ENCODE measurements around the gene TP53I11.

The TP53I11 gene

DNA sequence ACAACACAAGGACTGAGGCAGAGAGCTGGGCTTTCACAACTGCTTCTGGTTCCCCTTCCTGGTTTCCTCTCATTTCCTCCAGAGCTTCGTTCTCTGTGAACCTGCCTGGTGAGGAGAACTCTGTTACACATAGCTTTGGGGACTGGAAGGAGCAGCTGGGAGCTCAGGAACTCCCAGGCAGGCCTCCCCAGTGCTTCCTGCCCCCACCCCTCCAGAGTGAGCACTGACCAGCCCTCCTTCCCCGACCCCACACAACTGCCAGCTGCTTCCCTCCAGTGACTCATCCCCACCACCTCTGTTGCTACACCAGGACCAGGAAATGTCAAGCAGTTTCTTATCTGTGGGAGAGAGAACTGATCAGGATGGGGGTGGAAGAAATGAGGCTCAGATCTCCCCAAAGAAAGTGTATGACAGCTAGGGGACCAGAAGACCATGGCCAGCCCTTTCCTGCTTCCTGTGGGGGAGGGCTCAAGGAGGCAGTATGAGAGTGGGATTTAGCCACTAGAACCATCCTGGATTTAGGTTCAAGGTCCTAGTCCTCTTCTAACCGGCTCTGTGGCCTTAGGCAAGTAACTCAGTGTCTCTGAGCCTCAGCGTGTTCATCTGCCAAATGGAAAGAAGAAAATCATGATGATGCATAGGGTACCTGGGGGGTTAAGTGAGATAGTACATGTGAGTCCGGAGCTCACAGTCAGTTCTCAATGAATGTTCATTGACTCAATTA is 4.5 kb upstream of the TP53I11 start:
- no peak for DNase-seq

DNA sequence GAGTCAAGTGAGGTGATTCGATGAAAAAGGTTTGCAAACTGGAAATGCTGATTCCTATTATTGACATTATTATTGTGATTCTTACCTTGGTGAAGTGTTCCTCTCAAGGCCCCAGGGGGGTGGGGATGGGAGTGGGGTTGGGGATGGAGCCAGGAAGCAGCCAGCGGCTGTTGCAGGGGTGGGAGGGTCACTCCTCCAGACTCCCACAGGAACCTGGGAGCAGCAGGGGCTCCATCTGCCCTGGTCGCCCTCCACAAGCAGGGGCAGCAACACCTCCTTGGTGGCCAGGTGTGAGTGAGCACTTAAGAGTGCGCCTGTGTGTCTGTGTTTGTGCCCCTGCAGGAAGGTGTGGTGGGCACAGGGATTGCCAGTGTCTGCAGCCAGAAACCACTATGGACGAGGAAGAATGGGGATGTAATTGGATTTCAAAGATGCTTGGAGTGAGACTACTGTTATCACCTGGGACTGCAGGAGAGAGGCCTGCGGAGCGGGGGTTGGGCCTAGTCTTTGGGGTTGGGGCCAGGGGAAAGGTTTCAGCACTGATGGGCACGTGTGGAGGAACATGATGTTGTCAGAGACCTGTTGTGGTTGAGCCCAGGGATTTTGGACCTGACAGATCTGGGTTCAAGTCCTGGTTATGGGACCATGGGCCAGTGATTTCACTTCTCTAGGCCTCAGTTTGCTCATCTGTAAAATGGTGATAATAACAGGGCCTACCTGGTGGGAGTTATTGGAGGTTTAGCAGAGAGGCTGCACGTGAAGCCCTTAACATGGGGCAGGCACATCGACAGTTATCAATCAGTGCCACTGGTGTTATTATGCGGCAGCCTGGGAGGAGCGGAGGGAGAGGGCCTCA is 3.6 kb upstream of the TP53I11 start:
- no peak for DNase-seq

DNA sequence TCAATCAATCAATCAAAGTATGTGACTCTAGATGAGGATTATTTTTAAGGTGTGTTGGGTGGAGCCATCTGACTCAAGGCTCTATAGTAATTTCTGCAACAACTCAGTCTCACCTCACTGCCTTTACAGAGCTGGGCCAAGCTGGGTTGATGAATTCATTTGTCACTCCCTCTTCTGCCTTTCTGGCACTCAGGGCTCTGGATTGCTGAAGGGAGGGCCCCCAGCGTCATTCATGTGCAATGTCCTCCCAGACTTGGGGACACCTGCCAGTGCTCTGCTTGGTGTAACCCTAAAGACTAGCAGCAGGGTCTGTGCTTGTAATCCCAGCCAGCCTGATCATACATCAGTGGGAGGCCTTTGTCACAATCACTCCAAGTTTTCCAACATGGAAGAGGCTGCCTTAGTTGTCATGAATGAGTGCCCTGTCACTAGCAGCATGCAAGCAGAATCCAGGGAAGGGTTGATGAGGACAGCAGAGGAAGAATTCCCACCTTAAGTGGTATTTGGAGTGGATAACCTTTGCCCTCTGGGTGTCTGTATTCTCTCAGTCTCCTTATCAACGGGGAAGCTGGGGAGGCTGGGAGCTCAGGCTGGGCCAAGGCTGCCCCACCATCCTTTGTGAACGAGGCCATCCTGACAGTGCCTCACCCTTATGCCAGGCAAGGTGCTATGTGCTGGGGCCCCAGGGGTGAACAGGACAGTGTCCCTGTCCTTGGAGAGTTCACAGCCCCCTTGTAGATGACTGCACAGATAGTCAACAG is 2.0 kb upstream of the TP53I11 start:
- no peak for DNase-seq

DNA sequence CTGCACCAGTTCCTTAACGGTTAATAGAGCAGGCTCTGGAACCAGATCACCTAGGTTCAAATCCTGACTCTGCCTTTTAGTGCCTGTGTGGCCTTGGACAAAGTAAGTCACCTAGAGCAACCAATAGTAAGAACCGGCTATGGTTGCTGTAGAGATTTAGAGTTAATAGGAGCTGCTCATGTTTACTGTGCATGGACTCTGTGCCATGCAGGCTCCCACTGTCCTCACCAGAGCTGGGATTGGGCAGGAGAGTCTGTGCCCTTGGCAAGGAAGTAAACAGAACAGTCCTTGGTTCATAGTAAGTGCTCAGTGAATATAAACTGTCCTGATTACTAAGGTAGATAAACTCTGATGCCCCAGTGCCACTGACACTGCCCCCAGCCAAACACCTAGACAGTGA is 1.4 kb upstream of the TP53I11 start:
- DNase-seq, result no peak

GRCh38 chr11:44950031-44950624 is 555 bp downstream of the TP53I11 start:
- peak in 1 of 2 experiments; percentile 41 for DNase-seq

- DNase-seq, result peak in 1 of 2 experiments; percentile 54
Observed at GRCh38 chr11:44949160-44950030, 1.3 kb downstream of the TP53I11 start.

DNA sequence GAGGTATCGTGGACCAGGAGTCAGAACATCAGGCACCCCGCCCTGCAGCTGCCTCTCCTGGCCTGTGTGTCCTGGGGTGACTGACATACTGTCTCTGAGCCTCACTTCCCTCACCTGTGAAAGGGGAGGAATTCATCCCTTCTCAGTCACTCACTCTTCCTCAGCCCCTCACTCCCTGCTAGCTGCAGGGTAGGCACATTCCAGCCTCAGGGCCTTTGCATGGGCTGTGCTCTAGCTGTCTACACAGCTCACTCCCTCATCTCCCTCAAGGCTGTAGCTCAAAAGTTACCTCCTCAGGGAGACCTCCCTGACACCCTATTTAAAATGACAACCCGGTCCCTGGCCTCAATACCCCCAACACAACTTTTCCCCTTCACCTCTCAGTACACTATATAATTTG is 2.5 kb downstream of the TP53I11 start:
- DNase-seq, result no peak

DNA sequence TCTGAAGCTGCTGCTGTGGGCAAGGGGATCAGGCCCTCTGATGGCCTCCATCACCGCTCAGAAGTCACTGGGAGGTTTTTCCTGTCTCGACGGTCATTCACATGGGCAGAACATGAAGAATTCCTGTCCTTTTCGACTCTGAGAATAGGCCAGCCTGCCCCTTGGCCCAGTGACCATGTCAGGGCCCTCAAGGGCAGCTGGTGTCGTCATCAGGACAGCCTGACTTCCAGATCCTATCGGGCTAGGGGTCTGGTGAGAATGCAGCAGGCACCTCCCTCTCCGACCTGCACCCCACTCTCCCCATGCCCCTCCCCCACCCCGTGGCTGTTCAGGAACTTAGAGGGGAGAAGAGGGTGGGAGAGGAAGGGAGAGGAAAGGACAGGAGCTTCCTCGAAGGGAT is 3.6 kb downstream of the TP53I11 start:
- no peak for DNase-seq

DNA sequence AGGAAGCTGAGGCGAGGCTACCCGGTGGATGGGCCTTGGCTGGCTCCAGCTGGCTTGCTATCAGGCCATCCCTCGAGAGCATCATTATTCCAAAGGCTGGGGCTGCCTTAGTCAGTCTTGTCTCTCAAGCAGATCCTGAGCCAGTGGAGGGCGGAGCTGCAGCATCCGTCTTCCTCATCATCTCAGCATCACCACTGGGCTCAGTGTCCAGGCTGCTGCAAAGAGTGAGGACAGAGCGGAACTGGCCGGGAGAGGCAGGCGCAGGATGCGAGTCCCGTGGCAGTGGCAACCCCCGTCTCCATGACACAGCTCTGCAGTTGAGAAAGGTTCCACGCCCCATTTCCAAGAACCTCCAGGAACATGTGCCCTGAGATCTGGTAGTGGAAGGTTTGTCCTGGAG is 4.4 kb downstream of the TP53I11 start:
- no peak for DNase-seq

- no peak for DNase-seq
Observed at GRCh38 chr11:44945666-44946065, 5.0 kb downstream of the TP53I11 start.

DNA sequence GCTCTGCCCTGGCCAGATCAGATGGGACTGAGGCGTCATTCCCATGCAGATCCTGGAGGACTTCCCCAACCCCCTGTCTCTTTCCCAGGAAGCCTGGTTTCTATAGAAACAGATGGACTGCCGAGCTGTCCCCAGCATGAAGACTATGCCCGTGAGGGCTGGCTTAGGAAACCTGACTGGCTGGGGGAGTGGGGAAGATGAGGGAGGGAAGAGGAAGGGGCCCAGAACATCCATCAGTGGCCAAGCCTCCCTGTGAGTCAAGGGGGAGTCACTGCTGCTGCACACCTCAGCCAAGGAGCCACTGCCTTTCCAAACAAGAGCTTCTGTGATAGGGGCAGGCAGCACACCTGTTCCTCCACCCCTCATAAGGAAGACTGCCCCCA is 5.8 kb downstream of the TP53I11 start:
- no peak for DNase-seq

- peak in 1 of 2 experiments; percentile 78 for DNase-seq
Observed at GRCh38 chr11:44944181-44944852, 6.4 kb downstream of the TP53I11 start.

GRCh38 chr11:44943696-44944095 is 7.0 kb downstream of the TP53I11 start:
- DNase-seq, result no peak

DNA sequence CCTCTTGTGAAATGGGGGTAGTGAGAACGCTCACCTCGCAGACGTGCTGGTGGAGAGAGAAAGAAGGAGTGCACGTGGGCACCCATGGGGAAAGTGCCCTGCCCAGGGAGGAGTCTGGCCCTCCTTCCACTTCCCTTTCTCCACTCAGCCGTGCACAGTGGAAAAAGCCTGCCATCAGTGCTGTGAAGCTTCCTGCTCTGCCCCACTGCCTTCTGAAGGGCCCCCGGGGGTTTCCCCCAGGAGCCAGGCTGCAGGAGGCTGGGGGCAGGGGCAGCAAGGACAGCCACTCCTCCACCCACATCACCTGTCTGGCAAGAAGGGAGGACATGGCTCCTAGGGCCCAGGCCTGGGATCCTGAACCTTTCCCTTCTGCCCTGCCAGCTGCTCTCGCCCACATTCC is 7.6 kb downstream of the TP53I11 start:
- DNase-seq, result no peak

- no peak for DNase-seq
Observed at GRCh38 chr11:44942029-44942955, 8.4 kb downstream of the TP53I11 start.

DNA sequence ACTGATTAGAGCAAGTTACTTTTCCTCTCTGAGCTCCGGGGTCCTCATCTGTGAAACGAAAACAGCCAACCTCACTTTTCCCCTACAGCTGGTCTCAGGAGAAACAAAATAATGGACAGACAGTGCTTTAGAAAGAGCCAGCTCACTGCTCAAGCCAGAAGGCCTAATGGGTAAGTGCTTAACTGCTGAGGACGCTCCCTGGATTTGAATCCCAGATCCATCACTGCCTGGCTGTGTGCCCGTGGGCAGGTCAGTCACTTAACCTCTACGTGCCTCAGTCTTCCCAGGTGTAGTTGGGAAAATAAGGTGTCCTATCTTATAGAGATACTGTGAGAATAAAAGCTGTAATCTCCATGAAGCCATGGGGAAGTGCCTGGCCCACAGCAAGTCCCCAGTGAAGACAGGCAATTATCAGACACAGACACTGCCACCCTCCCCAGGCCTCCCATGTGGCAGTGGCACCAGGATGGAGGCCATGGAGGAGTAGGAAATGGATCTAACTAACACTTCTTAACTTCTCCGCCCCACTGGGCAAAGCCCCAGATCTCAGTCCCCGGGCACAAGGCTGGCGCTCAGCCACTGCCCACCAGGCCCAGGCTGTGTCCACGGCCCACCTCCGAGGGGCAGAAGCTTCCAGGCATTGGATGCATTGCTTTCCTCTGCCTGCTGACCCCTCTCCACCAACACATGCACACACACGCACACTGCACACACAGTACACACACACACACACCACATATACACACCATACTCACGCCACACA is 9.2 kb downstream of the TP53I11 start:
- peak in 1 of 2 experiments; percentile 52 for DNase-seq

DNA sequence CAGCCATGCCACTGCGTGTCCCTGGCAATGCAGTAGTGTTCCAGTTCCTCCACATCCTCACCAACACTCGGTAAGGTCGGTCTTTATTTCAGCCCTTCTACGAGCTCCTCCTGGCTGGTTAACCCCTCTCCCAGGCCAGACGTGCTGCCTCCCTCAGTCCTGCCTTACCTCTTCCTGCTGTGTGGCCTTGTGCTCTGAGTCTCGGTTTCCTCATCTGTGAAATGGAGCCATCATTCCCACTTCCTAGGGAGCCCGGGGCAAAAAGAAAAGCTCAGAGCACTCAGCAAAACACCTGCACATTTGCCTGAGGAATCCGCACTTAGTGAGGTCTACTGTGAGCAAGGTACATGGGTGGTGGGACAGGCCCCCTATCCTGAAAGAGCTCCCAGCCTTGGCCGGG is 9.8 kb downstream of the TP53I11 start:
- DNase-seq, result no peak

DNA sequence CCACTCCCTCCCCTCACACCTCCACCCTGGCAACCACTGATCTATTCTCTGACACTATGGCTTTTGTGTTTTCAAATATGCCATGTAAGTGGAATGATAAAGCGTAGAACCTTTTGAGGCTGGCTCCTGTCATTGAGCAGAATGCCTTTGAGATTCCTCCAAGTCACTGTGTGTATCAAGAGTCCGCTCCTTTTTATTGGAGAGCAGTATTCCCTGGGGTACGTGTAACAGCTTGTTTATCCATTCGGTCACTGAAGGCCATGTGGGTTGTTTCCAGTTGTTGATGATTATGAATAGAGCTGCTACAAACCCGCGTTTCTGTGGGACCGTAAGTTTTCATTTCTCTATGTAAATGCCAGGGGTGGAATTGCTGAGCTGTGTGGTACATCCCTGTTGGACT is 10.3 kb downstream of the TP53I11 start:
- DNase-seq, result no peak

DNA sequence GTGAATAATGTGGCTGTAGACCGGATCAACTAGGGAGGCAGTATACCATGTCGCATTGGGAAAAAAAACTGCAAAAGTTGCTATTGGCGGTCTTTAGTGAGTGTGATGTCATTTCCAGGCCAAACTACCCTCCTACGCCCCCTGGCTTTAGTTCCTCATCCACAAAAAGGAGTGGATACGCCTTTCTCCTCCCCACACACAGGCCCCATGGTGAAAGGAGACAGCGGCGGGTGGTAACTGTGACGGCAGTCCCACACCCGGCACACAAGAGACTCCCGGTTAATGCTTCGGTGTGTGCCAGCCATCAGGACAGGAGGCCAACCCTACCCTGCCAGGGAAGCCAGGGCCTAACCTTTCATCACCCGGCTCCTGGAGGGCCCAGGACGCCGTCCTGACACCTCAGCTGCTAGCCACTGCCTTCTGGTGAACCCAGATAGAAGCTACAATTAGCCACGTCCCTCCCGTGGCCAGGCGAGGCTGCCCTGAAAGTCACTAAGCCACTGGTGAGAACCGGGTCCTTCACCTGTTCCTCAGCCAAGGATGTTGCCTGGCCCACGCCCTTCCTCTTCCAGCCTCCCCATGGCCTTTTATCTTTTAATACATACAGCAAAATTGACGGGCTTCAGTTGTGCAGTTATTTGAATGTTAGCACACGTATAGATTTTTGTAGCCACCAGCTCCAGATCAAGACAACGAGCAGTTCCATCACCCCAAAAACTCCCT is 10.8 kb downstream of the TP53I11 start:
- DNase-seq, result no peak

Measured in NCI-H446 (cell line).